Endothelial cell of hepatic sinusoid (primary cell): Measurements from ENCODE around the gene CES1.
"Not testable (repeated sequence)": the region's sequence is repeated elsewhere in the genome, so short reads cannot be mapped to it uniquely, and the experiment has no call there.

Source experiments
- in situ Hi-C: cut with HindIII; loops from 2 replicates; pipeline ENCODE4 v1.10.0; 2017; ENCODE audit warnings: low sequenced_read_pairs

CES1 gene

GRCh38 chr16:55834049-55834448 is 1.2 kb upstream of the CES1 start:
- in situ Hi-C loops, result loop anchor here (25.0 kb wide), 2 partner anchors 172 to 397 kb away; partner anchors contain the start of gene SLC6A2

- in situ Hi-C loops, result loop anchor here (25.0 kb wide), 2 partner anchors 170 to 395 kb away; partner anchors contain the start of gene SLC6A2
Observed at GRCh38 chr16:55832425-55832772, 497 bp downstream of the CES1 start.

GRCh38 chr16:55830658-55831294 is 2.1 kb downstream of the CES1 start:
- in situ Hi-C loops, result loop anchor here (25.0 kb wide), 2 partner anchors 168 to 393 kb away; partner anchors contain the start of gene SLC6A2

GRCh38 chr16:55829232-55829631 is 3.7 kb downstream of the CES1 start:
- in situ Hi-C loops, result loop anchor here (25.0 kb wide), 2 partner anchors 167 to 392 kb away; partner anchors contain the start of gene SLC6A2

GRCh38 chr16:55828680-55829079 is 4.2 kb downstream of the CES1 start:
- in situ Hi-C loops, result loop anchor here (25.0 kb wide), 2 partner anchors 166 to 391 kb away; partner anchors contain the start of gene SLC6A2

GRCh38 chr16:55825115-55825728 is 7.7 kb downstream of the CES1 start:
- in situ Hi-C loops, result loop anchor here (25.0 kb wide), 2 partner anchors 163 to 388 kb away; partner anchors contain the start of gene SLC6A2

GRCh38 chr16:55824473-55825000 is 8.4 kb downstream of the CES1 start:
- in situ Hi-C loops, result no loop called here

- in situ Hi-C loops, result no loop called here
Observed at GRCh38 chr16:55822280-55822810, 10.6 kb downstream of the CES1 start.

- in situ Hi-C loops, result no loop called here
Observed at GRCh38 chr16:55821210-55821609, 11.7 kb downstream of the CES1 start.

- in situ Hi-C loops, result no loop called here
Observed at GRCh38 chr16:55820615-55821014, 12.3 kb downstream of the CES1 start.

GRCh38 chr16:55817236-55817912 is 15.5 kb downstream of the CES1 start:
- in situ Hi-C loops, result no loop called here

- in situ Hi-C loops, result not testable (repeated sequence)
Observed at GRCh38 chr16:55816222-55816621, 16.7 kb downstream of the CES1 start.

- in situ Hi-C loops, result no loop called here
Observed at GRCh38 chr16:55815320-55815719, 17.6 kb downstream of the CES1 start.

GRCh38 chr16:55814174-55814573 is 18.7 kb downstream of the CES1 start:
- in situ Hi-C loops, result not testable (repeated sequence)

GRCh38 chr16:55813730-55814129 is 19.2 kb downstream of the CES1 start:
- in situ Hi-C loops, result not testable (repeated sequence)

GRCh38 chr16:55812951-55813350 is 19.9 kb downstream of the CES1 start:
- in situ Hi-C loops, result no loop called here

- in situ Hi-C loops, result no loop called here
Observed at GRCh38 chr16:55811811-55812210, 21.1 kb downstream of the CES1 start.

GRCh38 chr16:55810451-55810961 is 22.4 kb downstream of the CES1 start:
- in situ Hi-C loops, result no loop called here

GRCh38 chr16:55809851-55810250 is 23.0 kb downstream of the CES1 start:
- in situ Hi-C loops, result no loop called here

- in situ Hi-C loops, result no loop called here
Observed at GRCh38 chr16:55809386-55809785, 23.5 kb downstream of the CES1 start.

- in situ Hi-C loops, result not testable (repeated sequence)
Observed at GRCh38 chr16:55808286-55808685, 24.6 kb downstream of the CES1 start.
